Cerebellar cortex (tissue), 1 donor: ENCODE measurements around the gene CTTNBP2.

ENCODE experiments used
- DNase-seq: peaks from one replicate; pipeline ENCODE4 v3.0.0-alpha.2; 2015; ENCODE audit warnings: low spot score

The CTTNBP2 gene

GRCh38 chr7:117870448-117871130, 2.7 kb downstream of the CTTNBP2 start:
- DNase-seq: peak; percentile 5

- no peak for DNase-seq
Measured at GRCh38 chr7:117869374-117869773, 3.9 kb downstream of the CTTNBP2 start.

- DNase-seq: no peak
Measured at GRCh38 chr7:117863618-117864017, 9.6 kb downstream of the CTTNBP2 start.

GRCh38 chr7:117862378-117862777, 10.9 kb downstream of the CTTNBP2 start:
- DNase-seq: no peak

GRCh38 chr7:117859246-117859812, 13.9 kb downstream of the CTTNBP2 start:
- DNase-seq: no peak

GRCh38 chr7:117858712-117859111, 14.5 kb downstream of the CTTNBP2 start:
- DNase-seq: no peak

- no peak for DNase-seq
Measured at GRCh38 chr7:117857718-117858117, 15.5 kb downstream of the CTTNBP2 start.

GRCh38 chr7:117856196-117856595, 17.0 kb downstream of the CTTNBP2 start:
- no peak for DNase-seq

GRCh38 chr7:117854186-117854585, 19.1 kb downstream of the CTTNBP2 start:
- no peak for DNase-seq

GRCh38 chr7:117848941-117849340, 24.3 kb downstream of the CTTNBP2 start:
- DNase-seq: no peak

GRCh38 chr7:117844678-117845077, 28.6 kb downstream of the CTTNBP2 start:
- no peak for DNase-seq

GRCh38 chr7:117841611-117842010, 31.6 kb downstream of the CTTNBP2 start:
- no peak for DNase-seq

GRCh38 chr7:117841011-117841410, 32.2 kb downstream of the CTTNBP2 start:
- no peak for DNase-seq

- no peak for DNase-seq
Measured at GRCh38 chr7:117839507-117839906, 33.7 kb downstream of the CTTNBP2 start.

GRCh38 chr7:117837841-117838240, 35.4 kb downstream of the CTTNBP2 start:
- no peak for DNase-seq

- DNase-seq: no peak
Measured at GRCh38 chr7:117835016-117835664, 38.1 kb downstream of the CTTNBP2 start.

GRCh38 chr7:117830422-117830954, 42.8 kb downstream of the CTTNBP2 start:
- no peak for DNase-seq

- no peak for DNase-seq
Measured at GRCh38 chr7:117829450-117830117, 43.7 kb downstream of the CTTNBP2 start.

- no peak for DNase-seq
Measured at GRCh38 chr7:117828825-117829224, 44.4 kb downstream of the CTTNBP2 start.

GRCh38 chr7:117827862-117828261, 45.4 kb downstream of the CTTNBP2 start:
- DNase-seq: no peak

GRCh38 chr7:117825132-117825531, 48.1 kb downstream of the CTTNBP2 start:
- DNase-seq: no peak

- DNase-seq: no peak
Measured at GRCh38 chr7:117824592-117824991, 48.6 kb downstream of the CTTNBP2 start.

- no peak for DNase-seq
Measured at GRCh38 chr7:117819558-117819957, 53.7 kb downstream of the CTTNBP2 start.
